Nucleus accumbens (tissue), 56 donors: Measurements from ENCODE around the gene P3H3.
"Not testable (repeated sequence)": the region's sequence is repeated elsewhere in the genome, so short reads cannot be mapped to it uniquely, and the experiment has no call there.

ENCODE experiments used
- DNase-seq, 56 donors: peaks; one replicate each; lab custom pipeline; 2025; lab: John Stamatoyannopoulos, UW

P3H3 gene

DNA sequence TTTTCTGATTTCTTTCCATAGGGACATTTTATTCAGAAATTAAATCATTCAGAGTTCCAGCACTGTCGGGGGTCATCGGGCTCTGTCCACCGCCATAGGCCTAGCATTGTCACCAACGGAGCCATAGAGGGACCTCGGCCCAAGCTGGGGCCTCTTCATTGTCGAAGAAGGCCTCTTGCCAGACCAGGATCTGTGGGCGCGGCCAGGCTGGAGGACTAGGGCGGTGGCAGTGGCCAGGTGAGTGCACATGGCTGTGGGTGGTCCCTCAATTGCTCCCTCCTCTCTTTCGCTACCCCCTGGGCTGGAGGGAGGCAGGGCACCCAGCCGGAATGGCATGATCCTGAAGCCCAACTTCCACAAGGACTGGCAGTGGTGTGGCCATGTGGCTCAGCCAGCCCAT lies 55.5 kb downstream of the P3H3 start:
- DNase-seq = no peak

DNA sequence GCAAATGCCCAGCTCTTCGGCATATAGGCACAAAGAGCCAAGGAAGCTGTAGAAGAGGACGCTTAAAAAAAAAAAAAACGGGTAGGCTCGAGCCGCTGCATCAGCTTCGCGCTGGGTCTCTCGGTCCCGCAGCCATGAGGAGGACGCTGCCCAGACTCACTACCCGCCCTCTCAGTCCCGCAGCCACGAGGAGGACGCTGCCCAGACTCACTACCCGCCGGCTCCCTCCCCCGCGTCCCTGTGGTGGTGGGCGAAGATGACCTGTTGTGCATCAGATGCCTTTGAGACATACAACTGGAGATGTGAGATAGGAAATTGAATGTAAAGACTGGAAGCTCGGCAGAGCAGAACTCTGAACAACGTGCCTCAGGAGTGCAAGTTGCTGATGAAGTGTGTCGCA lies 56.3 kb downstream of the P3H3 start:
- no peak for DNase-seq

- not testable (repeated sequence) for DNase-seq
Measured at GRCh38 chr12:6886206-6886999, 58.2 kb downstream of the P3H3 start.

GRCh38 chr12:6887460-6887859 lies 59.3 kb downstream of the P3H3 start:
- DNase-seq = no peak

DNA sequence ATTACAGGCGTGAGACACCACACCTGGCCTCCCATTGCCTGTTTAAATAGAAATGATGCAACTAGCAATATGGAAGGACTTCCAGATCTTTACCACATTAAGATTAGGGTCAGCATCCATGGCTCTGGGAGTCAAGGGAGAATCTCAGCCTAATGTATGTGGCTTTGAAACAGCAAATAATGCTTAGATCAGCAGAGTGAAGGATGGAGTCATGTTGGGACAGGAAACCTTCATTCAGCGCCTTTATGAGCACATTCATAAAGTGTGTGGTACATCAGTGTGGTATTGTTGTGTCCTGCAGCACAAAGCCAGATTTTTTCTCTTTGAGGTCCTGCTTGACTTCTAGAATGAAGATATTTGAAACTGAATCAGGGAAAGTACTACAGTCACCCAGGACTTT lies 60.2 kb downstream of the P3H3 start:
- no peak for DNase-seq

DNA sequence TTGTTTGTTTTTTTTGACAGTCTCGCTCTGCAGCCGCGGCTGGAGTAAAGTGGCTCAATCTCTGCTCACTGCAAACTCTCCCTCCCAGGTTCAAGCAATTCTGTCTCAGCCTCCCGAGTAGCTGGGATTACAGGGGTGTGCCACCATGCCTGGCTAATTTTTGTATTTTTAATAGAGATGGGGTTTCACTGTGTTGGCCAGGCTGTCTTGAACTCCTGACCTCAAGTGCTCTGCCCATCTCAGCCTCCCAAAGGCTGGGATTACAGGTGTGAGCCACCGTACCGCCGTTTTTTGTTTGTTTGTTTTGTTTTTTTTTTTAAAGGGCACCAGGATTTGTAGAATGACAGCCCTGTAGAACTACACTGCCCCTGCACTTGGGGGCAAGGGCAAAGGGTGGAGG lies 60.6 kb downstream of the P3H3 start:
- DNase-seq = not testable (repeated sequence)
